Neutrophil (primary cell): ENCODE measurements around the gene ACTR3.

ENCODE experiments used
- H3K27ac ChIP-seq: fragments of 200-600 bp; sonication (generic); 2 replicates; pipeline ENCODE4 v1.5.1; 2016; ENCODE audit warnings: mild to moderate bottlenecking, moderate library complexity
- H3K27me3 ChIP-seq: fragments of 200-600 bp; sonication (generic); 2 replicates; pipeline ENCODE4 v1.6.0; 2016; ENCODE audit warnings: mild to moderate bottlenecking
- H3K36me3 ChIP-seq: fragments of 200-600 bp; sonication (generic); 2 replicates; pipeline ENCODE4 v1.5.1; 2017
- H3K4me1 ChIP-seq, 2 experiments: fragments of 200-600 bp in 1 of 2; sonication (generic) in 1 of 2; 1 replicate in 1 of 2; 2 replicates in 1 of 2; pipeline versions ENCODE4 v1.5.1 to v1.6.1; 2013 to 2016; ENCODE audit warnings: low read depth in 1 of 2, low read length in 1 of 2, mild to moderate bottlenecking in 1 of 2, moderate library complexity in 1 of 2; ENCODE audit not compliant: control insufficient read depth in 1 of 2, insufficient read depth in 1 of 2
- H3K4me3 ChIP-seq, 2 experiments: fragments of 200-600 bp in 1 of 2; sonication (generic) in 1 of 2; 1 replicate in 1 of 2; 2 replicates in 1 of 2; pipeline ENCODE4 v1.5.1; 2013 to 2016; ENCODE audit warnings: low read depth in 1 of 2, low read length in 1 of 2, mild to moderate bottlenecking in 1 of 2, moderate library complexity in 1 of 2
- H3K9me3 ChIP-seq: fragments of 200-600 bp; sonication (generic); 2 replicates; pipeline ENCODE4 v1.5.1; 2016
- TF ChIP-seq, protein P1 (sequence below): fragments of 200-600 bp; sonication (generic); IDR thresholded peaks from 2 replicates; pipeline ENCODE4 v1.5.1; 2016; ENCODE audit warnings: antibody characterized with exemption

Gene ACTR3

DNA sequence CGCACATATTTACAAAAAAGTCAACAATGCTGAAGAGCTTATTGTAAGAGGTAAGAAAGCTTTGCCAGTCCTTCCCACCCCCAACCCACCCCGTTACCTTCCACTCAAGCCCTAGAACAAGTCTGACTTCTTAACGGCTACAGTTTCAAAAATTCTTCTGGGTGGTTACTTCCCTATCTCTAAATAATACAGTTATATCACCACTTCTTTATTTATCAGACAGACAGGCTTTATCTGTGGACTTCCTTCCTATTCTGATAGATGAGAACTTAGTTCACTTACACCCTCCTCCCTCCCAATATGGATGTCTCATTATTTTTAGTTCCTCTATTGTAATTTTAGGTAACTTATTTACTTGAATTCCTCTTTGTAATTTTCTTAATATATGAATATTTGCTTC, 26.7 kb upstream of the ACTR3 start:
- Histone ChIP-seq H3K27me3 (no peaks in the 10 kb centered on the region), H3K4me3 (no peak overlapping the region), H3K4me1 (peaks cover 11 to 29% of the 10 kb centered on the region in 2 experiments), H3K36me3 (no peaks in the 10 kb centered on the region), H3K27ac (peak overlapping the region; percentile 60), H3K9me3 (no peaks in the 10 kb centered on the region)
- TF ChIP-seq, protein P1, sequence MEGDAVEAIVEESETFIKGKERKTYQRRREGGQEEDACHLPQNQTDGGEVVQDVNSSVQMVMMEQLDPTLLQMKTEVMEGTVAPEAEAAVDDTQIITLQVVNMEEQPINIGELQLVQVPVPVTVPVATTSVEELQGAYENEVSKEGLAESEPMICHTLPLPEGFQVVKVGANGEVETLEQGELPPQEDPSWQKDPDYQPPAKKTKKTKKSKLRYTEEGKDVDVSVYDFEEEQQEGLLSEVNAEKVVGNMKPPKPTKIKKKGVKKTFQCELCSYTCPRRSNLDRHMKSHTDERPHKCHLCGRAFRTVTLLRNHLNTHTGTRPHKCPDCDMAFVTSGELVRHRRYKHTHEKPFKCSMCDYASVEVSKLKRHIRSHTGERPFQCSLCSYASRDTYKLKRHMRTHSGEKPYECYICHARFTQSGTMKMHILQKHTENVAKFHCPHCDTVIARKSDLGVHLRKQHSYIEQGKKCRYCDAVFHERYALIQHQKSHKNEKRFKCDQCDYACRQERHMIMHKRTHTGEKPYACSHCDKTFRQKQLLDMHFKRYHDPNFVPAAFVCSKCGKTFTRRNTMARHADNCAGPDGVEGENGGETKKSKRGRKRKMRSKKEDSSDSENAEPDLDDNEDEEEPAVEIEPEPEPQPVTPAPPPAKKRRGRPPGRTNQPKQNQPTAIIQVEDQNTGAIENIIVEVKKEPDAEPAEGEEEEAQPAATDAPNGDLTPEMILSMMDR, result no peak

DNA sequence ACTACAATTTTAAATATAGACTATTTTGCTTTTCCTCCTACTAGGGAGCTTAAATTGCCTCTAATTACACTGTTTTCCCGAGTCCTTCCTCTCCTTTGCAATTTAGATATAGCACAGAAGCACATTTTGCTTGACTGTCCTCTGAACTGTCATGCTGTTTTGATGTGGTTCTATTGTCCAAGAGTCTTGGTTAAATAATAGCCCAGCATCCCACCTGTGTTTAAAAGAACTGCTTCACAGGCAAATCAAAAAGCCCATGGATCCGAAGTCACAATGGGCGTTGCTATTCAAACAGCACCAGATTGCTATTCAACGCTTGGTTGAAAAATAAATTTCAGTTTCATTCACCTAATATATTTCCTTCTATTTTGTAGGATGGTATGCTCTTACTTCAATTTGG, 22.3 kb upstream of the ACTR3 start:
- no peak overlapping the region for H3K27ac ChIP-seq
- H3K9me3 ChIP-seq, result no peaks in the 10 kb centered on the region
- H3K36me3 ChIP-seq, result no peaks in the 10 kb centered on the region
- TF ChIP-seq, protein P1, result no peak
- H3K4me1 ChIP-seq, result peaks cover 10 to 21% of the 10 kb centered on the region in 2 experiments
- no peak overlapping the region for H3K4me3 ChIP-seq
- H3K27me3 ChIP-seq, result no peaks in the 10 kb centered on the region

DNA sequence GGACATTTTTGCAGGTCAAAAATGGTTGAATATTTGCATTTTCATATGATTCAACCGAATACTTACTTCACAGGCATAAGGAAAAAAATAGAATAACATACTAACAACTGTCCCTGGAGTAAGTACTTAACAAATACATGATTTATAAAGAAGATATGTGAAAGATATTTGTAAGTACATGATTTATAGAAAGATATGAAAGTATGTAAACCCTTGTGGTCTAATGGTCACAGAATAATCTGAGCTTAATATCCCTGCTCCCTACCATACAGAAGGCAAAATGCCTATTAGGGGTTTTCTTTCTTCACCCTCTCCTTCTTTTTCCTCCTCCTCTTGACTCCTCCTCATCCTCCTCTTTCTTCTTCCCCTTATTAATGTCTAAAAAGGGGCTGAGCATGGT, 20.6 kb upstream of the ACTR3 start:
- H3K27ac ChIP-seq, result no peak overlapping the region

DNA sequence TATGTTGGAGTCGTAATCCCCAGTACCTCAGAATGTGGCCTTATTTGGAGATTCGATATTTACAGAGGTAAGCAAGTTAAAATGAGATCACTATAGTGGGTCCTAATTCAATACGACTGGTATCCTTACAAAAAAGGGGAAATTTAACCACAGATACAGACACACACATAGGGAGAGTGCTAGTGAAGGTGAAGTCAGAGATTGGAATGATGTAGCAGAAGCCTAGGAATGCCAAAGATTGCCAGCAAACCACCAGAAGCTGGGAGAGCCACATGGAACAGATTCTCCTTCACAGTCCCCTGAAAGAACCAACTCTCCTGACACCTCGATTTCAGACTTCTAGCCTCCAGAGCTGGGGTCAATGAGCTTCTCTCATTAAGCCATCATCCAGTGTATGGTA, 17.7 kb upstream of the ACTR3 start:
- H3K27ac ChIP-seq, result no peak overlapping the region
- H3K36me3 ChIP-seq, result no peaks in the 10 kb centered on the region
- no peaks in the 10 kb centered on the region for H3K27me3 ChIP-seq
- H3K9me3 ChIP-seq, result no peaks in the 10 kb centered on the region
- peaks cover 4 to 11% of the 10 kb centered on the region in 2 experiments for H3K4me1 ChIP-seq
- TF ChIP-seq, protein P1, result no peak
- H3K4me3 ChIP-seq, result no peak overlapping the region

More for the DNA sequence above, 20.6 kb upstream of the ACTR3 start:
- Histone ChIP-seq H3K4me3 (no peak overlapping the region), H3K27me3 (no peaks in the 10 kb centered on the region), H3K9me3 (no peaks in the 10 kb centered on the region), H3K4me1 (peaks cover 4 to 11% of the 10 kb centered on the region in 2 experiments), H3K36me3 (no peaks in the 10 kb centered on the region)
- TF ChIP-seq, protein P1, result no peak

DNA sequence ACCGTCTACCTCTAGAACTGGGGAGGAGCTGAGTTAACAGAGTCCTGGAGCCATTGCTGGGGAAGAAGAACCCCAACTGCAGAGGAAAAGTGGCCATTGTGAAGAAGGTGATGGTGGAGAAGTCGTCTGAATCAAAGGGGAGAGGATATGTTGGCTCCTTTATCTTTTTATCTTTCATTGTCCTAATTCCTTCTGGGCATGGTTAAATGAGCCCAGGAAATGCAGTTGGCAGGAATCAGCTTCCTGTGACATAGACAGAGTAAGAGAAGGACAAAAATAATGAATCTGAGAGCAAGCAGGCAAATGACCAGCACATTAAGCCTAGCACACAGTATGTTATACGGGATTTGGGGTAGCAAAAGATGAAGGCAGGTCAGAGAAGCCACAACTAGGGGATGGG, 16.0 kb upstream of the ACTR3 start:
- TF ChIP-seq, protein P1, result no peak
- Histone ChIP-seq H3K36me3 (no peaks in the 10 kb centered on the region), H3K27ac (no peak overlapping the region), H3K4me1 (no peaks in the 10 kb centered on the region), H3K4me3 (no peak overlapping the region), H3K9me3 (no peaks in the 10 kb centered on the region), H3K27me3 (no peaks in the 10 kb centered on the region)

DNA sequence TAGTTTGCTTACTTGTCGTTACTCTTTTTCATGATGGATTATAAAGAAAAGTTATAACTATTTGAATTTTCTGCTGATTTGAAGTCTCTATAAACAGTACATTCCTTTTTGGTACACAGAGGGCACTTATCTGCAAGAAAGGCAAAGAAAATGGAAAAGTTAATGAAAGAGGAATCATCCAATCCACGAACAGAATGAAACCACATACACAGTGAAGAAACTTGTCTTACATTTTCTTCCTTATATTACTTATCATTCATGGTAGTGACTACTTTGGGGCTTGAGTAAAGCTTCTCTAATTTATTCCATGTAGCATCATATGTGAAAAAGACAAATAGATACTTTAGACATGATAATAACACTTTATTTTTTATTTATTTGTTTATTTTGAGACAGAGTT, 14.8 kb upstream of the ACTR3 start:
- Histone ChIP-seq H3K4me1 (no peaks in the 10 kb centered on the region), H3K36me3 (no peaks in the 10 kb centered on the region), H3K27me3 (no peaks in the 10 kb centered on the region), H3K9me3 (no peaks in the 10 kb centered on the region), H3K4me3 (no peak overlapping the region), H3K27ac (no peak overlapping the region)
- TF ChIP-seq, protein P1, result no peak
